Epithelial cell of proximal tubule (primary cell): ENCODE data around the gene EYA4. TPM values are rescaled to one million over a fixed set of nuclear protein-coding genes. Genes with fewer than 3 reads are reported as not detected.

Experiments
- DNase-seq: peaks from one replicate; pipeline ENCODE4 v3.0.0-alpha.2; 2011; ENCODE audit warnings: low read depth
- H3K4me3 ChIP-seq: 2 replicates; pipeline ENCODE4 v1.5.1; 2011; ENCODE audit warnings: low read depth, mild to moderate bottlenecking, low read length
- total RNA-seq: library from RNA; depleted of rRNA; stranded (reverse); fragments of >200 nt; gene quantifications from 2 replicates; pipeline ENCODE4 v1.2.3, GENCODE V29; 2015
- TF ChIP-seq, protein P1 (sequence below): conservative IDR thresholded peaks from 2 replicates; pipeline ENCODE4 v1.5.1; 2012; ENCODE audit warnings: low read depth, mild to moderate bottlenecking, low read length

The EYA4 gene
- total RNA-seq, 1 donor from 2014 or later: not detected

DNA sequence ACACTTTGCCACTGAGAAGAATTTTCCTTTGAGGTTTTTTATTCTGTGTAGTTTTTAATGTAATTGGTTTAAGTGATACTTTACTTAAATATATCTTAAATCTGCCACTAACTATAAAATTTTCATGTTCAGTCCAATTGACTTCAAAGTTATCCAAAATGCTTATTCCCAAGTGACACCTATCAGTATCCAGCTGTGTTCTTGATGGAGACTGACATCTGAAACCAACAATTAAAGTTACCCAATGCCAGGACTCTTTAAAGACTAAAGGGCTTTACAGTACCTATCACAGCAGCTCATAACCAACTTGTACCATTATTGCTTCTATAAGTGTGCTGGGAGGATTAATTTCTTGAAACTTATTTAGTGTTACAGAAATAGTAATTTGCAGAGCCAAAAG, 13.8 kb upstream of the EYA4 start:
- no peak for DNase-seq
- TF ChIP-seq, protein P1, sequence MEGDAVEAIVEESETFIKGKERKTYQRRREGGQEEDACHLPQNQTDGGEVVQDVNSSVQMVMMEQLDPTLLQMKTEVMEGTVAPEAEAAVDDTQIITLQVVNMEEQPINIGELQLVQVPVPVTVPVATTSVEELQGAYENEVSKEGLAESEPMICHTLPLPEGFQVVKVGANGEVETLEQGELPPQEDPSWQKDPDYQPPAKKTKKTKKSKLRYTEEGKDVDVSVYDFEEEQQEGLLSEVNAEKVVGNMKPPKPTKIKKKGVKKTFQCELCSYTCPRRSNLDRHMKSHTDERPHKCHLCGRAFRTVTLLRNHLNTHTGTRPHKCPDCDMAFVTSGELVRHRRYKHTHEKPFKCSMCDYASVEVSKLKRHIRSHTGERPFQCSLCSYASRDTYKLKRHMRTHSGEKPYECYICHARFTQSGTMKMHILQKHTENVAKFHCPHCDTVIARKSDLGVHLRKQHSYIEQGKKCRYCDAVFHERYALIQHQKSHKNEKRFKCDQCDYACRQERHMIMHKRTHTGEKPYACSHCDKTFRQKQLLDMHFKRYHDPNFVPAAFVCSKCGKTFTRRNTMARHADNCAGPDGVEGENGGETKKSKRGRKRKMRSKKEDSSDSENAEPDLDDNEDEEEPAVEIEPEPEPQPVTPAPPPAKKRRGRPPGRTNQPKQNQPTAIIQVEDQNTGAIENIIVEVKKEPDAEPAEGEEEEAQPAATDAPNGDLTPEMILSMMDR: no peak

DNA sequence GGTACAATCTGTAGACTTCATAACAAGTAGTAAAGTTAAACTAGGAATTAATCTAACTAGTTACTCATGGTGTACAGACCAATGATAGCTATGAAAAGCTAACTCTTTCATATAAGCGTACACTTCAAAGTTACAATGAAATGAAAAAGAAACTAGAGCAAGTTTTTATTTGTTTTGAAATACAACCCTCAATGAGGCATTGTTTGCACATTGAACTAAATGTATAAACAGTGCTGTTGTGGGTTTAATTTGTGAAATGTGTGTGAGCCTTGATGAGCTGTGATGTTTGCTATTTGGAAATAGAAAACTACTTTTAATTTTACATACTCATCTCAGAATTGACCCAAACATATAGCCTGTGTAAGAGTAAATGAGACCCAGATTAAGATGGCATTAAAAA, 11.1 kb upstream of the EYA4 start:
- no peak overlapping the region for H3K4me3 ChIP-seq
- TF ChIP-seq, protein P1: no peak
- DNase-seq: no peak

More for the DNA sequence above, 13.8 kb upstream of the EYA4 start:
- no peak overlapping the region for H3K4me3 ChIP-seq

DNA sequence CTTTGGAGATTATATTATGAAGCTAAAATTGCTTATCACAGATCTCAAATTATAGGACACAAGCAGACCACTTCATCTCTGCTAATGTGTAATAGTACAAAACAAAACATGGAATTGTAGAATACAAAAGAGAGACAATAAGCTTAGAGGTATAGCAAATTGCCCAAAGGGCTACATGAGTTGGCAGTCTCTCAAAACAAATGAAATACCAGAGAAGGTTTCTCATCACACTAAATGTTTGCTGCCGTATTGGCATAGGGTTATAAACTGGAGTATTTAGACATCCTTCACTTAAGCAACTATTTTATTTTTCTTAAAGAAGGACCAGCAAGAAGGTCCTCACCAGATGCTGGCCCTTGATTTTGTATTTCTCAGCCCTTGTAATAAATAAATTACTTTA, 5.9 kb upstream of the EYA4 start:
- no peak for DNase-seq
- H3K4me3 ChIP-seq: no peak overlapping the region
- TF ChIP-seq, protein P1: no peak

DNA sequence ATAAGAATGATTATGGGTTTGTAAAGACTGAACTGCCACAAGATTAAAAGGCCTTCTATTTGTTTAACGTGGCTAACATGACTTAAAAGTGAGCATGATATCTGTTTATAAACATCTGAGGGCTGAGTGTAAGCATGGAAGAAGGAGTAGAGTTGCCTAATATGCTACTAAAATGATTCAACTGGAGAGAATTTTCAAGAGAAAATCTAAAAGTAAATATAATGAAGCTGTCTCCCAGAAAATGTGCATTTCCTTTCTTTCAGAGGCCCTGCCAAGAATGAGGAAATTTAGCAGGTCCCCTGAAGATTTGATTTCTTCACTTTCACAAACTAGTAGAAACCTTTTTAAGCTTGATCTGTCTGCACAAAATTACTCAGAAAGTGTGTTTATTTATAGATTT, 4.2 kb upstream of the EYA4 start:
- no peak for DNase-seq
- TF ChIP-seq, protein P1: no peak
- no peak overlapping the region for H3K4me3 ChIP-seq

DNA sequence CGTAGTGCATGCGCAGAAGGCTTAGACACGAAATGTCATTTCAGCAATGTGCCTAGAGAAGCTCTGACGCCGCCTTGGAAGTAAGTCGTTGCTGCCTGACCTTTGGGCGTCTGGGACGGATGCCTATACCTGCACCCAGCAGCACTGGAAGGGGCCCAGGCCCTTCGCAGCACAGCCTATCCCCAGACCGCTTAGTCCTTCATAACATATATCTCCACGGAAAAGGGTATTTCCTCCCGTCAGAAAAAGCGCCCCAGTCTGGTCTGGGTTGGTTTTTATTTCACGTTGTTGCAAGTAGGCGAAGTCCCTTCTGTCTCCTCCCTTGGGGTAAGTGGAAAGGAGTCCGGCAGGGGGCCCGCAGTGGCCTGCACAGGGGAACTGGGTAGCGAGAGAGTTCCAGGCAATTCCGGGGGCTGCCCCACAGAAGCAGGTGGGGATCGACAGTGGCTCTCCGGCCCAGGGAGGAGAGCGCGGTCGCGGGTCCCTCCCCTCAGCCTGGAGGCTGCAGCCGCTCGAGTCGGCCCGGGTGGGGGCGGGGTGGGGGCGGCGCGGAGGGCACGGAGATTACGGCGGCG, 559 bp upstream of the EYA4 start:
- H3K4me3 ChIP-seq: peak overlapping the region; percentile 10
- DNase-seq: no peak
- TF ChIP-seq, protein P1: peak; percentile 8

DNA sequence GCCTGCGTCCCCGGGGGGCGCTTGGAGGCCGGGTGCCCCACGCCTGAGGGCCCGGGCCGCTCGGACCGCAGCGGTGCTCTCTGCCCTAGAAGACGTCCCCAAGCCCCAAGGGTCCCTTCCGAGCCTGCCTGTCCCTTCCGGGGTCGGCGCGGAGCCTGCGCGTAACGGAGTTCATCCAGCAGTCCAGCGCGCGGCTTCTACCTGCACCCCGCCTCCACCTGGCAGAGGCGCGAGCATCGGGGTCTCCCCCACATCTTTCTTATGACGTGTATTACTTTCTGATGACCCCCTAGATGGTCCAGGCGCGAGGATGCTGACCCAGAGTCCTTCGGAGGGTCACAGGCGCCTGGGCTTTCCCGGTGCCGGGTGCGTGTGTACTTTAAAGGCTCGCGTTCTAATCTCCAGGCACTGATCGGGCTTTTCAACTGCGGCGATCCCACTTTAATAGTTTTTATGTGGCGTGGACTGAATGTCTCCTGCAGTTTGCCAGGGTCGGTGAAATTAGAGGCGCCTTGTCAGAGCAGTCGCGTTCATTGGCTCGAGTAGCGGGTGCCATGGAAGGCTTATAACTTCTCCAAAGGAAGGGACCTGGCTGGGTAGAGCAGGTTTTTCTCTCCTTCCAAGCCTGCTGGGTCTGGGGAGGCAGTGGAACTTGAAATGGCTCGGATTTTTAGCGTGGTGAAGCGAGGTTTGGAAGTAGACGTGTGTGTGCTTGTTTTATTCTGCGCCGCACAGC, 912 bp downstream of the EYA4 start:
- no peak for DNase-seq
- no peak overlapping the region for H3K4me3 ChIP-seq

More for the DNA sequence above, 912 bp downstream of the EYA4 start:
- TF ChIP-seq, protein P1: no peak
